H7 (cell line): Measurements from ENCODE around the gene C2orf78. TPM values are rescaled to one million over a fixed set of nuclear protein-coding genes. Genes with fewer than 3 reads are reported as not detected.

Source experiments
- DNase-seq: peaks from one replicate; pipeline ENCODE4 v3.0.0; 2012
- H3K27me3 ChIP-seq: 2 replicates; pipeline ENCODE4 v1.6.0; 2011; ENCODE audit warnings: mild to moderate bottlenecking, low read length; ENCODE audit not compliant: control insufficient read depth, insufficient read depth
- H3K36me3 ChIP-seq: replicated peaks from 2 replicates; pipeline ENCODE4 v1.5.1; 2011; ENCODE audit warnings: low read length; ENCODE audit not compliant: control insufficient read depth, insufficient read depth
- H3K4me3 ChIP-seq: 2 replicates; pipeline ENCODE4 v1.5.1; 2011; ENCODE audit warnings: low read depth, mild to moderate bottlenecking, control low read depth, low read length, moderate library complexity; ENCODE audit not compliant: insufficient read depth
- total RNA-seq: library from RNA; depleted of rRNA; stranded (reverse); fragments of >200 nt; shearing (Covaris generic); gene quantifications from 2 replicates; pipeline ENCODE4 v1.2.3, GENCODE V29; 2014

The C2orf78 gene
- total RNA-seq, 1 experiment from 2014 or later: not detected

DNA sequence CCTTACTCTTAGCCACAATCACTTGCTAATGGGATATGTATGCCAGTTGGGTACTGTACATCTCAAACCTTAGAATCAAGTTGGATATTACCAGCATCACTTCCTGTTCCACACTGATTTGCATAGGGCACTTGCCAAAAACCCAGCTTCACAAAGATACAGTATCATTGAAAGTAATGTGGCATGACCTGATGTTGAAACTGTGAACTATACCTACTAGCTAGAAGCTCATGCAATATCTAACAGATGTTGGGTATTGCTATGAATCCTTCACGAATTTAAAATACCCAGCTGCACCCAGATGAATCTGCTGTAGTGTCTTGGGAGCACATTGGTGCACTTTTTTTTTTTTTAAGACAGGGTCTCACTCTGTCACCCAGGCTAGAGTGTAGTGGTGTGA lies 38.3 kb downstream of the C2orf78 start:
- no peaks in the 10 kb centered on the region for H3K36me3 ChIP-seq
- no peak for DNase-seq
- H3K4me3 ChIP-seq: no peak overlapping the region
- no peaks in the 10 kb centered on the region for H3K27me3 ChIP-seq

GRCh38 chr2:73822991-73823390 lies 39.0 kb downstream of the C2orf78 start:
- Histone ChIP-seq H3K4me3 (no peak overlapping the region), H3K36me3 (no peaks in the 10 kb centered on the region), H3K27me3 (no peaks in the 10 kb centered on the region)
- DNase-seq: no peak

DNA sequence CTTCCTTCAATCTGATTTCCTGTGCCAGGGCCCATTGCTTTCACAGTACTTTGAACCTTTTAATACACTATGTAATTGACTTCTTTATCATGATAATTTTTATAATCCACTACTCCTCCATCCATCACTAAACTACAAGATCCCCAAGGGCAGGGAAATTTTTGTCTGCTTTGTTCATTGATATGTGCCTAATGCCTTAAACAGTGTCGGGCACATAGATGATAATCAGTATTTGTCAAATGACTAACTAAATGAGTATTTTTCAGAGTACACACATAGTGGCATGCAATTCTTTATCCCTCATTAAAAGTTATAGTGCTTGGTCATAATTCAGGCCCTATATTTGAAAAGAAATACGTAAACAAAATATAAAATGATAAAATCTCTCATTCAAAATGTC lies 39.4 kb downstream of the C2orf78 start:
- no peaks in the 10 kb centered on the region for H3K27me3 ChIP-seq
- no peaks in the 10 kb centered on the region for H3K36me3 ChIP-seq
- no peak overlapping the region for H3K4me3 ChIP-seq
- DNase-seq: no peak

GRCh38 chr2:73823916-73824523 lies 40.0 kb downstream of the C2orf78 start:
- Histone ChIP-seq H3K27me3 (no peaks in the 10 kb centered on the region), H3K4me3 (no peak overlapping the region), H3K36me3 (no peaks in the 10 kb centered on the region)
- DNase-seq: peak; percentile 36

DNA sequence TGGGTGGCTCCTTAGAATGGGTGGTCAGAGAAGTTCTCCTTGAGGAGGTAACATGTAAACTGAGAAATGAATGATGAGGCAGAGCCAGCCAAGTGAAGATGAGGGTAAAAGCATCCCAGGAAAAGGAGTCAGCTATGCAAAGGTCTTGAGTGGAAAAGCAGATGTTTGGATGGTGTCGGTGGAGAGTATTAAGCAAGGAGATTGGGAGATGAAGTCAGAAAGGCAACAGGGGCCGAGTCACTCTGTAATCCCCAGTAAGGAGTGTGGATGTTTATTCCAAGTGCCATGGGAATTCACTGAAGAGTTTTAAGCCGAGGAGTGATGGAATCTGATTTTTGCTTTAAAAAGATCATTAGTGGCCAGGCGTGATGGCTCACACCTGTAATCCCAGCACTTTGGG lies 41.4 kb downstream of the C2orf78 start:
- no peak for DNase-seq
- Histone ChIP-seq H3K27me3 (no peaks in the 10 kb centered on the region), H3K36me3 (no peaks in the 10 kb centered on the region), H3K4me3 (no peak overlapping the region)

DNA sequence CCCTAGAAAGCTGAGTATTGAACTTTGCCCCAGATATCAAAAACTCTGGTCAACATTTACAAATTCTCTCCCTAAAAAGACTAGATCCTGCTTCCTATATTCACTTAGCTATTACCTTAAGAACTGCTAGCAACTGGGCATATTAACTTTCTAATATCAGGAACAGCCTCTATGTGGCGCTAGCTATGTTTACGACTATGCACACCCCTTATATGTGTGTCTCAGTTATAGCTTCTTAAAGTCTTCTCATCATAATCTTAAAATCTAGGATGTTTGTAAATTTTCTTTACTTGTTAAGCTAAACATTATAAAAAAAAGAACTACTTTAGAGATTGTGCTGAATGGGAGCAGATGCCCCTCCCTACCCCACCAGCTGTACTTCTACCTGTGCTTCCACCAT lies 43.0 kb downstream of the C2orf78 start:
- DNase-seq: no peak
- H3K4me3 ChIP-seq: no peak overlapping the region
- H3K27me3 ChIP-seq: no peaks in the 10 kb centered on the region
- peaks cover 7% of the 10 kb centered on the region for H3K36me3 ChIP-seq

DNA sequence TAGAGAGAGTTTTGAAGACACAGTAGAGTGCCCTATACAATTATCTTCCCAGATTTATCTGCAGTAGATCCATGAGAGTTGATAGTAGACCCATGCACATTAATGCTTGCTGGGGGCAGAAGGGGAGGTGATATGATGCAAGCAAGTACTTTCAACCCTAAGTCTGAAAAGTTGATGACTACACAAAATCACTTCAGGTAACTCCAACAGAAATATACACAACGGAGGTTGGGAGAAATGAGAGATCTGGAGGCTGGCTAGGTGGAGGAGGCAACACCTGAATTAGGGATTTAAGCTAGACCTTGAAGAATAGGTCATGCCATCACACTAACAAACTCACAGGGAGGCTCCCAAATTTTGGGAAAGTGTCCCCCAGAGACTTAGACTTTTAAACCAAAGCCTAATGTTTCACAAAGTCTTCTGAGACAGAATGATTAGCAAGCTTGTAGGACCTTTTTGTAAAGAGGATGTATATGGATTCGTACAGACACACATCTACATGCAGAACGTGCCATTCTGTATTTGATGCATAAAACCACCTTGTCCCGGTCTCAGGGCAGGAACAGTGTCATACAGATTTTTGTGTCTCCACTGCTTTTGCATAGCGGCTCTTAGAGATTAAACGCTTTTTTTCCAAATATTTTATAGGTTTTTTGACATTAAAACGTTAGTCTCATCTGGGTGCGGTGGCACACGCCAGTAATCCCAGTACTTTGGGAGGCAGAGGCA lies 43.8 kb downstream of the C2orf78 start:
- Histone ChIP-seq H3K27me3 (no peaks in the 10 kb centered on the region), H3K36me3 (peaks cover 10% of the 10 kb centered on the region), H3K4me3 (no peak overlapping the region)
- DNase-seq: no peak

DNA sequence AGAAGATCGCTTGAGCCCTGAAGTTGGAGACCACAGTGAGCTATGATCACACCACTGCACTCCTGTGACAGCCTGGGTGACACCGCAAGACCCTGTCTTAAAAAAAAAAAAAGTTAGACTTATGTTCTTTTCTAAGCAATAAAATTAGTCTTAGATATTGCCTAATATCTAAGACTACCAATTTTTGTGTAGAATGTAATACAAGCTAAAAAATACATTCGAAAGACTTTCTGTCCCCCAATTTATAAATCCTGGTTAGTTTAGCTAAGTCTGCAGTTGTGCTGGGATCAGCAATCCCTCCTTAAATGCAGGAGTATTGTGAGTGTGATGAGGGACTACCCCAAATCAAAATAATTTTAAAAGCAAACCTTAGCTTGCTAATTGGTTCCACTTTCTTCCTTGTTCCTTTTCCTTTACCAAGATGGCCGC lies 44.4 kb downstream of the C2orf78 start:
- H3K36me3 ChIP-seq: peaks cover 10% of the 10 kb centered on the region
- DNase-seq: no peak
- H3K27me3 ChIP-seq: no peaks in the 10 kb centered on the region
- H3K4me3 ChIP-seq: no peak overlapping the region

DNA sequence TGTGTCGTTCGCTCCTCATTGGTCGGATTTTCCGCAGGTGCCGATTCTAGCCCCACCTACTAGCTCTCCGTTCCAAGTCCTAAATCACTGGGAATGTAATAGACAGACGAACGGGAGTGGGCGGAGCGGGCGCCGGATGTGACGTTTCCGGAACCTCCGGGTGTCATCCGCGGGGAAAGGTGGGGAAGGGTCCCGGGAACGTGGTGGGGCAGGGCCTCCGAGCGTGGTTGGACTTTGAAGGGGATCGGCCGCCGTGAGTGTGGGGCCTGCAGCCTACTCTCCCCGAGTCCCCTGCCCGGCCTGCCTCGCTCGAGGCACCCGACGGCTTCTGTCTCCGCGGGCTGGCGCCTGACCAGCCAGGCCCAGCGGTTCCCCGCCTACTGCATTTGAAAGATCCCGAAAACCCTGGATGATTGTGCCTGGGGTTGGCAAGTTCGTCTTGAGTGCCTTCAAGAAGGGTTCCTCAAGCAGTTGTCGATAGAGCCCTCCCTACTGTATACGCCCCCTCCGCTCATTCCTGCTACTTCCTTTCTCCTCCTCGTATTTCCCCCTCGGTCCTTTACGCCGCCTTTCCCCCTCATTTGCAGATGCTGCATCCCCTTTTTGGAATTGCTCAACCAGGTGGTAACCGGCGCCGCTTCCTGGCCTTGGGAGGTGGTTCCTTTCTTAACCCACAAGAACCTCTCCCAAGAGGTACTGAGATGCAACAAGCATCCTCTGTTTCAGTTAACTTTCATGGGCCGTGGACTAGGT lies 45.0 kb downstream of the C2orf78 start, which contains the start of gene STAMBP:
STAMBP (plus strand) TSS at position 144 of the 753 bp plus-strand sequence. CDS start 1,896 bp downstream, outside the sequence.
- Histone ChIP-seq H3K36me3 (peaks cover 10% of the 10 kb centered on the region), H3K27me3 (no peaks in the 10 kb centered on the region), H3K4me3 (peak within 1 kb of the TSS; percentile 83)
- peak; percentile 93 for DNase-seq

- no peak overlapping the region for H3K4me3 ChIP-seq
These were observed 47.0 kb downstream of the C2orf78 start for GRCh38 chr2:73830871-73831401.

DNA sequence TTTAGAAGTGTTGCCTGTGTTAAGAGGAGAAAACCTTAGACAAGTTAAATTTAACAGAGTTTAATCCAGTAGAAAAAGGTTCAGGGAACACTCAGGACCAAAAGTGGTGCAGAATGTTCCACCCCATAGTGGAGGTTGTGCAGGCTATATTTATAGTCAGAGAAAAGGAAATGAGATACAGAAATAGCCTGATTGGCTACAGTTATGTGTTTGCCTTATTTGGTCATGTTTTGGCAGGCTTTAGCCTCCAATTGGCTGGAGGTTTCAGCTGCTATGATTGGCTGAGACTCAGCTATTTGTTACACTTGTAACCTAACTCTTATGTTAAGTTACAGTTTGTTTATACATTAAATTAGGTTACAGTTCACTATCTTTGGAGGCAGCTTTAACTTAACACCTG lies 48.9 kb downstream of the C2orf78 start:
- no peak overlapping the region for H3K4me3 ChIP-seq
- peaks cover 10% of the 10 kb centered on the region for H3K36me3 ChIP-seq
- no peak for DNase-seq
- H3K27me3 ChIP-seq: no peaks in the 10 kb centered on the region

More at GRCh38 chr2:73830871-73831401, 47.0 kb downstream of the C2orf78 start:
- no peak for DNase-seq
- Histone ChIP-seq H3K36me3 (peaks cover 10% of the 10 kb centered on the region), H3K27me3 (no peaks in the 10 kb centered on the region)

- peaks cover 10% of the 10 kb centered on the region for H3K36me3 ChIP-seq
- no peak overlapping the region for H3K4me3 ChIP-seq
- peak; percentile 17 for DNase-seq
These were observed 52.4 kb downstream of the C2orf78 start for GRCh38 chr2:73836141-73836943.

DNA sequence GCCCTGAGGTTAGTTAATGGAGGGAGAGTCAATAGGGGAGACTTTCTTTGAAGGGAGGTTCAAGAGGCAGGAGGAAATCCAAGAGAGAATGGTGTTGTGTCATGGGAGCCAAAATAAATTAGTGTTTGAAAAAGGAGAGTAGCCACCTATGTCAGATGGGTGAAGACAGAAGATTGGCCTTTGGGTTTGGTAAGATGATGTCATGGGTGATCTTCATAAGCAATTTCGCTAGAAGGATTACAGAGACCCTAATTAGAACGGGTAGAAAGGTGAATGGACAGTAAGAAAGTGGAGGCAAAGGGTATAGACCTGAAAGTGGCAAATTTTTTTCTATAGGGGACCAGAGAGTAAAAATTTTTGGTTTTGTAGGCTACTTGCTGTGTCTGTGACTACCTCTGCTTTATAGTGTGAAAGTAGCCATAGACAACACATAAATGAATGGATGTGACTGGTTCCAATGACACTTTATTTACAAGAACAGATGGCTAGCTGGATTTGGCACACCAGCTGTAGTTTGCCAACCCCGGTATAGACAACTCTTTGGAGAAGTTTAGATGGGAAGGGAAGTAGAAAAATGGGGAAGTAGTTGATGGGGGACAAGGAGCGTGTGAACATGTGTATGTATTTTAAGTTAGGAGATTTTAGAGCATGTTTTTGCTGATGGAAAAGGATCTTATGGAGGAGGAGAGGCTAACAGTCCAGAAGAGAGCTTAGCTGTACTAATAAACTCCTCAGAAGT lies 54.0 kb downstream of the C2orf78 start:
- peaks cover 2% of the 10 kb centered on the region for H3K36me3 ChIP-seq
- no peak overlapping the region for H3K4me3 ChIP-seq
- no peaks in the 10 kb centered on the region for H3K27me3 ChIP-seq
- DNase-seq: no peak

More at GRCh38 chr2:73836141-73836943, 52.4 kb downstream of the C2orf78 start:
- no peaks in the 10 kb centered on the region for H3K27me3 ChIP-seq
